Ishikawa (cell line): Measurements from ENCODE around the gene C6orf120.

Experiments
- CEBPB ChIP-seq: IDR thresholded peaks from 2 replicates; pipeline ENCODE4 v1.6.1; 2012
- CREB1 ChIP-seq: IDR thresholded peaks from 2 replicates; pipeline ENCODE4 v1.6.1; 2012; ENCODE audit warnings: low read depth
- EGR1 ChIP-seq: IDR thresholded peaks from 2 replicates; pipeline ENCODE4 v1.6.1; 2012
- EP300 ChIP-seq: IDR thresholded peaks from 2 replicates; pipeline ENCODE4 v1.6.1; 2012; ENCODE audit warnings: borderline replicate concordance
- FOXM1 ChIP-seq: IDR thresholded peaks from 2 replicates; pipeline ENCODE4 v1.6.1; 2012; ENCODE audit warnings: low read depth, borderline replicate concordance
- MAX ChIP-seq: IDR thresholded peaks from 2 replicates; pipeline ENCODE4 v1.6.1; 2012
- NFIC ChIP-seq: IDR thresholded peaks from 2 replicates; pipeline ENCODE4 v1.6.1; 2012
- RAD21 ChIP-seq: IDR thresholded peaks from 2 replicates; pipeline ENCODE4 v1.6.1; 2012; ENCODE audit warnings: low read depth
- REST ChIP-seq: IDR thresholded peaks from 2 replicates; pipeline ENCODE4 v1.6.1; 2012; ENCODE audit warnings: low read depth, mild to moderate bottlenecking
- TAF1 ChIP-seq: IDR thresholded peaks from 2 replicates; pipeline ENCODE4 v1.6.1; 2012; ENCODE audit warnings: low read depth, mild to moderate bottlenecking
- TCF12 ChIP-seq: IDR thresholded peaks from 2 replicates; pipeline ENCODE4 v1.6.1; 2012; ENCODE audit warnings: low read depth
- TEAD4 ChIP-seq: IDR thresholded peaks from 2 replicates; pipeline ENCODE4 v1.6.1; 2012
- USF1 ChIP-seq: IDR thresholded peaks from 2 replicates; pipeline ENCODE4 v1.6.1; 2012
- YY1 ChIP-seq: IDR thresholded peaks from 2 replicates; pipeline ENCODE4 v1.6.1; 2012; ENCODE audit warnings: low read depth
- ZBTB7A ChIP-seq: IDR thresholded peaks from 2 replicates; pipeline ENCODE4 v1.6.1; 2012; ENCODE audit warnings: low read depth

Gene C6orf120

GRCh38 chr6:169654598-169655391, 47.1 kb upstream of the C6orf120 start:
- no peak for TF ChIP-seq EP300
- TF ChIP-seq TEAD4 = no peak
- TF ChIP-seq CEBPB = no peak
- TF ChIP-seq RAD21 = no peak
- no peak for TF ChIP-seq TCF12
- no peak for TF ChIP-seq EGR1
- no peak for TF ChIP-seq MAX
- no peak for TF ChIP-seq CREB1
- no peak for TF ChIP-seq FOXM1
- no peak for TF ChIP-seq TAF1
- no peak for TF ChIP-seq YY1

- TF ChIP-seq EGR1 = no peak
- no peak for TF ChIP-seq MAX
- no peak for TF ChIP-seq TEAD4
- TF ChIP-seq TAF1 = no peak
- no peak for TF ChIP-seq EP300
- no peak for TF ChIP-seq CREB1
- TF ChIP-seq USF1 = no peak
- no peak for TF ChIP-seq FOXM1
- TF ChIP-seq REST = no peak
- TF ChIP-seq TCF12 = no peak
- no peak for TF ChIP-seq RAD21
- no peak for TF ChIP-seq CEBPB
- TF ChIP-seq YY1 = no peak
- TF ChIP-seq NFIC = no peak
- no peak for TF ChIP-seq ZBTB7A
These were observed 45.2 kb upstream of the C6orf120 start for GRCh38 chr6:169656546-169657283.

- TF ChIP-seq NFIC = no peak
- no peak for TF ChIP-seq ZBTB7A
- TF ChIP-seq TEAD4 = no peak
- no peak for TF ChIP-seq EGR1
- no peak for TF ChIP-seq FOXM1
- TF ChIP-seq RAD21 = no peak
- no peak for TF ChIP-seq USF1
- no peak for TF ChIP-seq MAX
- no peak for TF ChIP-seq TCF12
- no peak for TF ChIP-seq REST
- TF ChIP-seq YY1 = no peak
- TF ChIP-seq EP300 = no peak
- no peak for TF ChIP-seq CEBPB
- TF ChIP-seq TAF1 = no peak
- no peak for TF ChIP-seq CREB1
These were observed 44.7 kb upstream of the C6orf120 start for GRCh38 chr6:169657284-169657610.

GRCh38 chr6:169659820-169660610, 41.9 kb upstream of the C6orf120 start:
- TF ChIP-seq TCF12 = no peak
- no peak for TF ChIP-seq CEBPB
- no peak for TF ChIP-seq YY1
- TF ChIP-seq FOXM1 = no peak
- TF ChIP-seq EP300 = no peak
- no peak for TF ChIP-seq USF1
- TF ChIP-seq CREB1 = no peak
- no peak for TF ChIP-seq TEAD4
- TF ChIP-seq MAX = no peak
- TF ChIP-seq EGR1 = no peak
- TF ChIP-seq ZBTB7A = no peak
- no peak for TF ChIP-seq RAD21
- no peak for TF ChIP-seq TAF1
- no peak for TF ChIP-seq NFIC
- TF ChIP-seq REST = no peak
